HG03060 (cell line): ENCODE data around the gene NDUFV2.
"Not testable (repeated sequence)": the region's sequence is repeated elsewhere in the genome, so short reads cannot be mapped to it uniquely, and the experiment has no call there.

Experiments used
- ATAC-seq: cut with Tn5 transposase; IDR thresholded peaks from one replicate; pipeline ENCODE4 v1.9.1; 2021; ENCODE audit warnings: low read depth, moderate number of reproducible peaks; ENCODE audit not compliant: unreplicated experiment

The NDUFV2 gene

GRCh38 chr18:9147440-9148202 is 45.1 kb downstream of the NDUFV2 start:
- ATAC-seq: no peak

GRCh38 chr18:9148203-9148552 is 45.7 kb downstream of the NDUFV2 start:
- no peak for ATAC-seq

DNA sequence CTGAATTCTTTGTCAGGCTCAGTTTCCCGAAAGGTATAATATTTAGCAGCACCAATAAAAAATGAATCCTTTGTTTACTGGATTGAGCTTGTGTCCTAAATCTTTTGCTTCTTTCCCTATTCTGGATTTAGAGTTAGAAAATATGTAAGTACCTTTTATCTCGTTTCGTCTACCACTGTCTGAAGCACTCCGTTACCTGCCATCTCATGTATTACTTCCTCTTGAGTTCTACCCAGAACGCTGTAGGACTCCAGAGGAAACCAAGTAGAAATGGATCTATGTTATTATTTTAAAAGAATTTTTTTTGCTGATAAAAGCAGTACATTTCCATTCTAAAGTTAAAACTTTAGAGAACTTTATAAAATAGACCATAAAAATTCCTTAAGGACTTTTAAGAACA is 47.6 kb downstream of the NDUFV2 start:
- ATAC-seq: no peak

- no peak for ATAC-seq
These were observed 50.8 kb downstream of the NDUFV2 start for GRCh38 chr18:9153256-9153655.

DNA sequence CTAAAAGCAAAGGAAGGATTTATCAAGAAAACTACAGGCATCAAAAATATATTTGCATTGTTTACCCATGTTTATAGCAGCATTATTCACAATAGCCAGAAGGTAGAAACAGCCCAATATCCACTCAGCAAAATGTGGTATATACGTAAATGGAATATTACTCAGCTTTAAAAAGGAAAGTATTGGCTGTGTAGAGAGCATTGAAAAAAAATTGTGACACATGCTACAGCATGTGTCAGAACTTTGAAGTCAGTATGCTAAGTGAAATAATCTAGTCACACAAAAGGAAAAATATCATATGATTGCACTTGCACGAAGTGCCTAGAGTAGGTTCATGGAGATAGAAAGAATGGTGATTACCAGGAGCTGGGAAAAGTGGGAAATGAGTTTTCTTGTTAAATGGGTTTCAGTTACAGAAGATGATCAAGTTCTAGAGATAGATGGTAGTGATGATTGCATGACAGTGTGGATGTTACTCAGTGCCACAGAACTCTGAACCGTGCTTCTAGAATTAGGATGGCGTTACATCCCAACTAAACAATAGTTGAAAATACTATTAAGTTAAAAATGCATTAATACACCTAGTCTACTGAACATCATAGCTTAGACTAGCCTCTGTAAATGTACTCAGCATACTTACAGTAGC is 54.2 kb downstream of the NDUFV2 start:
- no peak for ATAC-seq

GRCh38 chr18:9157806-9158205 is 55.3 kb downstream of the NDUFV2 start:
- ATAC-seq: no peak

- no peak for ATAC-seq
These were observed 57.5 kb downstream of the NDUFV2 start for GRCh38 chr18:9160014-9160413.

- not testable (repeated sequence) for ATAC-seq
These were observed 60.2 kb downstream of the NDUFV2 start for GRCh38 chr18:9162663-9163062.

DNA sequence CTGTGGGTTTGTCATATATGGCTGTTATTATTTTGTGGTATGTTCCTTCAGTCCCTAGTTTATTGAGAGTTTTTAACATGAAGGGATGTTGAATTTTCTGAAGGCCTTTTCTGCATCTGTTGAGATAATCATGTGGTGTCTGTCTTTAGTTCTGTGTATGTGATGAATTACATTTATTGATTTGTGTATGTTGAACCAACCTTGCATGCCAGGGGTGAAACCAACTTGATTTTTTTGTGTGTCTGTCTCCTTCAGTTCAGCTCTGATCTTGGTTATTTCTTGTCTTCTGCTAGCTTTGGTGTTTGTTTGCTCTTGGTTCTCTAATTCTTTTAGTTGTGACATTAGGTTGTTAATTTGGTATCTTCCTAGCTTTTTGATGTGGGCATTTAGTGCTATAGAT is 61.6 kb downstream of the NDUFV2 start:
- ATAC-seq: not testable (repeated sequence)

DNA sequence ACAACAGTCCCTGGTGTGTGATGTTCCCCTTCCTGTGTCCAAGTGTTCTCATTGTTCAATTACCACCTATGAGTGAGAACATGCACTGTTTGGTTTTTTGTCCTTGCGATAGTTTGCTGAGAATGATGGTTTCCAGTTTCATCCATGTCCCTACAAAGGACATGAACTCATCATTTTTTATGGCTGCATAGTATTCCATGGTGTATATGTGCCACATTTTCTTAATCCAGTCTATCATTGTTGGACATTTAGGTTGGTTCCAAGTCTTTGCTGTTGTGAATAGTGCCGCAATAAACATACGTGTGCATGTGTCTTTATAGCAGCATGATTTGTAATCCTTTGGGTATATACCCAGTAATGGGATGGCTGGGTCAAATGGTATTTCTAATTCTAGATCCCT is 63.4 kb downstream of the NDUFV2 start:
- ATAC-seq: not testable (repeated sequence)

GRCh38 chr18:9169515-9169914 is 67.0 kb downstream of the NDUFV2 start:
- not testable (repeated sequence) for ATAC-seq

- ATAC-seq: not testable (repeated sequence)
These were observed 69.4 kb downstream of the NDUFV2 start for GRCh38 chr18:9171919-9172318.

- no peak for ATAC-seq
These were observed 70.1 kb downstream of the NDUFV2 start for GRCh38 chr18:9172506-9173127.

- no peak for ATAC-seq
These were observed 71.3 kb downstream of the NDUFV2 start for GRCh38 chr18:9173770-9174233.

DNA sequence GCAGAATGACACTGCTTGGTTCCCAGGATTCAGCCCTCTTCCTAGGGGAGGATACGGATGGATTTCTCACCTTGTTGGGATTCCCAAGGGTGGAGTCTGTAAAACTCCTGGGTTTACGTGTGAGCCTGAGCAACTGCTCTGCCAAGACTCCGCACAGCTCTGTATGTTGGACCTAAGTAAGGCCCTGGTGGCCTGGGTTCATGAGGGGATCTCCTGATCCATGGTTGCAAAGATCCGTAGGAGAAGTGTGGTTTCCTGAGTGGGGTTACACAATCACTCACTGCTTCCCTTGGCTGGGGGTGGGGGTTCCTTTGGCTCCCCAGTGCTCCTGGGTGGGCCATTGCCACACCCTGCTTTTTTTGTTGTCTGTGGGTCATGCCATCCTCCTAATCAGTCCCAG is 71.8 kb downstream of the NDUFV2 start:
- no peak for ATAC-seq

- no peak for ATAC-seq
These were observed 72.6 kb downstream of the NDUFV2 start for GRCh38 chr18:9175115-9175514.

GRCh38 chr18:9177031-9177430 is 74.5 kb downstream of the NDUFV2 start:
- ATAC-seq: no peak

GRCh38 chr18:9177466-9177865 is 75.0 kb downstream of the NDUFV2 start:
- ATAC-seq: no peak

DNA sequence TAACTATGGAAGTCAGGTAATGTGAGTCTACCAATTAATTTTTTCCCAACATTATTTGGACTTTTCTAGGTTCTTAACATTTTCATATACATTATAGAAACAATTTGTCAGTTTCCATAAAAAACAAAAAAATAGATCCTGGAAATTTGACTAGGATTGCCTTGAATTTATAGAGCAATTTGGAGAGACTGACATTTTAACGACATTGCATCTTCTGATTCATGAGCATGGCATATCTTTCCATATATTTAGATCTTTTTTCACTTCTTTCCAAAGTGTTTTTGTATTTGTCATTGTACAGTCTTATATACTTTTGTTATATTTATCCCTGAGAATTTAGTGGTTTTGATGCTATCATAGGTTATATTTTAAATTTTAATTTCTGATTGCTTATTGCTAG is 76.1 kb downstream of the NDUFV2 start:
- no peak for ATAC-seq

- ATAC-seq: no peak
These were observed 78.8 kb downstream of the NDUFV2 start for GRCh38 chr18:9181275-9181674.

DNA sequence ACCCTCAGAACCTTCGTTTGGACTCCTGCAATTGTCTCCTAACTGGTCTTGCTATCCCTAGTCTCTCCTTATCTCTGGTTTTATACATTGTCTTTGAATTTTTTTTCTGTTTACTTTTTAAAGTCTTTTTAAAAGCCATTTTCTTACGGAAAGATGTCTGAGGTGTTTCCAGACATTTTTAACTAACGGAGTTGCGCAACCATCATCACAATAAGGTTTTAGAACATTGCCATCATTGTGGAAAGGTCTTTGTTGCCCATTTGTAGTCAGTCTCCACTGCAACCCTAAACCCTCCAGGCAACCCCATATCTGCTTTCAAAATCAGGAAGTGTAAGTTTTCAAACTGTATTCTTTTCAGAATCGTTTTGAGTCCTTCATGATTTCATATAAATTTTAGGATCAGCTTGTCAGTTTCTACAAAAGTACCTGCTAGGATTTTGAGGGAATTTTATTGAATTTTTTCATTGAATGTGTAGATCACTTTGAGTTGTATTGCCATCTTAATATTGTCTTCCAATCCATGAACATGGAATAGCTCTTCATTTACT is 80.4 kb downstream of the NDUFV2 start:
- no peak for ATAC-seq
